ENCODE data around the gene MAN2A2.

Gene MAN2A2

DNA sequence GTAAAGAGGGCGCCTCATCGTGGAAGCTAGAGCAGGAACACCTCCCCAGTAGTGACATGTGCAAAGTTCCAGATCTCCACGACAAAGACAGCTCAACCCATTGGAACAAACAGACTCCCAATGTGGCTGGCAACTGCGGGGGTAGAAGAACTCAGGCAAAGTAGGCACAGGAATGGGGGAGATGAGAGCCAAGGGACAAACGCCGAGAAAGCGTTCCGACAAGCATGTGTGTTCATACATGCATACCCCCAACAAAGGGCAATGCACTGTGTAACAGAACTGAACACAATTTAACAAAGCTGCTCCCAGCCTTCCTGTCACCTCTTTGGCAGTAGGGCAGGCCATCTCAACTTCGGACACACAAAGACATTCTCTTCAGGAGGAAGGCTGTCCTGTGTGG is 63.2 kb downstream of the MAN2A2 start:
- DNase-seq (ENCODE audit: low read depth) = no peak

DNA sequence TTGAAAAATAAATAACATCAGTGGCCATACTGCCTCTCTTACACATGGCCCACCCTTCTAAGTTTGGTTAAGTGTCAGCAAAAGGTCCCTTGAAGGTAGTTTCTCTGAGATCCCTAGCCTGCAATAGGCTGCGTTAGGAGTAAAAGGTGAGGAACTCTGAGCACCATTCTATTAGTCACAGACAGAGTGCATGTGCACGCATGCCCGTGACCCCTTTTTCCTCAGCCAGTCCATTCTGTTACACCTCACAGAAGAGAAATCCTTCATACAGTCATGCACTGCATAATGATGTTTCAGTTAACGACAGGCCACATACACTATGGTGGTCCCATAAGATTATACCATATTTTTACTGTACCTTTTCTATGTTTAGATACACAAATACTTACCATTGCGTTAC is 64.1 kb downstream of the MAN2A2 start:
- DNase-seq (ENCODE audit: low read depth) = no peak

DNA sequence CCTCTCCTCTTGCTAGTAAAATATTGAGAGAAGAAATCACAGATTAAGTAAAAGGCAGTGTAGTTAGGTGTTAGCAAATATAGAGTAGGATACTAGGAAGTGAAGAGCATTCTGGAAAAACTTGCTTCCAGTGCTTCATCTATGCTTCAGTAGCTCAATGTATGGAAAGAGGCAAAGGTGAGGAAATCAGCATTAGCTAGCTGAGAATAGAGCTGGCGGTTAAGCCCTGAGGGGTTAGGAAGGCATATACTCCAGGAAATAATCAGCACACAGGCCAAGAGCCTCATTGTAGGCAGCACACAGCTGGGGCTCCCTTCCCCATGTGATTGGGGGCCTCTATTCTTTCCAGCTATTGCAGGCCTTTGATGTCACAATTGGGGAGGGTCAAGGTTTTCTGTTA is 65.3 kb downstream of the MAN2A2 start:
- DNase-seq (ENCODE audit: low read depth) = no peak

DNA sequence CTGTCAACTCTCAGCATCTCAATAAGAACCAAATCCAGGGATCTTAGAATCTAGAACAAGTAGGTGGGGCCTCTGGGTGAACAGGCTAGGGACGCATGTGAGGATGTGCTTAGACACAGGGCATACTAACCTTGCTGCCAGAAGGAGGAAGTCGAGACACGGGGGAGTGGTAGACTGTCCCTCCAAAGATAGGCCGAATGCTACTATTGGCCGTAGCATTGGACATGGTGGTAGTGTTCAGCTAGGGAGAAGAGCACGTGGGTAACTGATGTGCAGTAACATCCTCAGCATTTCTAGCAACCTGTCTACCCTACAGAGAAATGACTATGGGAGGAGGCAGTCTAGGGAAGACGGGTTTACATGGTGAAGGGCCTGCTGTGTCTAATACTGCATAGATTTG is 67.2 kb downstream of the MAN2A2 start:
- DNase-seq (ENCODE audit: low read depth) = no peak

DNA sequence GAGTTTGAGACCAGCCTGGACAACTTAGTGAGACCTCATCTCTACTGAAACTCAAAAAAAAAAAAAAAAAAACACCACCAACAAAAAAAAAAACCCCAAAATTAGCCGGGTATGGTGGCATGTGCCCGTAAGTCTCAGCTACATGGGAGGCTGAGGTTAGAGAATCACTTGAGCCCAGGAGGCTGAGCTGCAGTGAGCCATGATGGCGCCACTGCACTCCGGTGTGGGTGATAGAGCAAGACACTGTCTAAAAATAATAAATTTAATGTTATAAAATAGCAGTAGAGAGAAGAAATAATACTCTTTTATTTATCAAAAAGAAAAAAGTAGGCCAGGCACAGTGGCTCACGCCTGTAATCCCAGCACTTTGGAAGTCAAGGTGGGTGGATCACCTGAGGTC is 69.0 kb downstream of the MAN2A2 start:
- no peak for DNase-seq (ENCODE audit: low read depth)

All from GM04503 (cell line).